HepG2 (cell line): ENCODE data around the gene MAFB.
A peak's percentile ranks its signal among the peaks of the same experiment; 100 is the strongest.

ENCODE experiments used
- EP300 ChIP-seq, 3 experiments: sonication (generic) in 1 of 3; formaldehyde crosslinking in 1 of 3; IDR thresholded peaks; 2 replicates each; pipeline versions ENCODE4 v1.5.1 to v1.6.1; 2011 to 2020; ENCODE audit warnings: low read depth in 2 of 3, low read length in 2 of 3, borderline replicate concordance in 1 of 3, improper control_type of control experiment in 1 of 3, mild to moderate bottlenecking in 1 of 3, missing genetic modification reagents in 1 of 3, moderate library complexity in 1 of 3
- KLF6 ChIP-seq: IDR thresholded peaks from 2 replicates; pipeline ENCODE4 v1.8.0; 2016; ENCODE audit warnings: missing biosample characterization, missing genetic modification reagents
- KLF9 ChIP-seq: IDR thresholded peaks from 2 replicates; pipeline ENCODE4 v1.6.1; 2016; ENCODE audit warnings: low read depth
- NCOA2 ChIP-seq: sonication (generic); formaldehyde crosslinking; IDR thresholded peaks from 2 replicates; pipeline ENCODE4 v1.8.0; 2022; ENCODE audit warnings: inconsistent platforms
- POLR2AphosphoS5 ChIP-seq: IDR thresholded peaks from 2 replicates; pipeline ENCODE4 v1.6.1; 2012; ENCODE audit warnings: low read depth, low read length
- RFXAP ChIP-seq: sonication (generic); formaldehyde crosslinking; IDR thresholded peaks from 2 replicates; pipeline ENCODE4 v1.4.0; 2020; ENCODE audit warnings: missing genetic modification reagents, borderline replicate concordance
- SMAD9 ChIP-seq: sonication (generic); formaldehyde crosslinking; IDR thresholded peaks from 2 replicates; pipeline ENCODE4 v1.5.1; 2020; ENCODE audit warnings: mild to moderate bottlenecking, missing genetic modification reagents
- SRF ChIP-seq: IDR thresholded peaks from 2 replicates; pipeline ENCODE4 v1.6.1; 2011; ENCODE audit warnings: mild to moderate bottlenecking, low read depth, low read length, moderate library complexity
- ZMYM3 ChIP-seq: sonication (generic); formaldehyde crosslinking; IDR thresholded peaks from 2 replicates; pipeline ENCODE4 v1.5.1; 2020; ENCODE audit warnings: mild to moderate bottlenecking, missing genetic modification reagents
- TF ChIP-seq, protein P1 (sequence below): sonication (generic); formaldehyde crosslinking; IDR thresholded peaks from 2 replicates; pipeline ENCODE4 v1.5.0; 2020; ENCODE audit warnings: mild to moderate bottlenecking, missing genetic modification reagents, moderate library complexity
- TF ChIP-seq, protein P2 (sequence below): sonication (generic); formaldehyde crosslinking; IDR thresholded peaks from 2 replicates; pipeline ENCODE4 v1.4.0; 2020; ENCODE audit warnings: missing genetic modification reagents

DNA sequence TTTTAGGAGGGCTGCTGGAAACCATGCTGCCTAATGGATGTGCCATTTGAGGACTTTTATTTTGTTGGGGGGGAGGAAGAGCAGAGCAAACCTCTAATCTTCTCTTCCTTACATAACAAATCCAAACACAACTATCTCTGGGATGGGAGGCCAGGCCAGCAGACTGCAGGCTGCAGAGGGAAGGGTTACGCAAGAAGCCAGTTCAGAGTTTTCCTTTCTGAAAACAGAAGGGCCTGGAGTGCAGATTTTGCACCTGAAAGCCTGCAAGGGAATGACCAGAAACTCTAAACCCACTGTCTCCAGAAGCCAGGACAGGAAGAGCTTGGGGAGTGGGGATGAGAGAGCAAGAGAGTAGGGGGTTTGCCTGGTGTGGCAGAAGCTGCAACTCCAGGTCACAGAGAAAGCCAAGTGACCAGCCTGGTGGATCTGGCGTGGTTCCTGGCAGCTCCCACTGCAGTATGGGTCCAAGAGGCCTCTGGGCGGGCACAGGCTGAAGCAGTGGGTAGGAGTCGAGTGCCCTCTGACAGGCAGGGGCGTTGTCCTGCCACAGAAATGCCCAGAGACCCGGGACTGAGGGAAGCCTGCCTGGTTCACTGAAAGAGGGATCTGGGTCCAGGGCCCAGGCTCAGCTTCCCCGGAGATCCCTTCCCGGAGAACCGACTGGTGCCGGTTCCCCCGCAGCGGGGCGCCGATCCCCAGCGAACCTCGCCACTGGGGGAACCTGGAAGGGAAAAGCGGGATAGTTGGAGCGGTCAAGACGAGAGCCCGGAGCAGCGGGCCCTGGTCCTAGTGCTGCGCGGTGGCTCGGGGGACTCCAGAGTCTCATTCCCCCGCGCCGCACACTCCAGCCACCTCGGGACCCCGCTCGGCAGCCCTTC lies 6.7 kb downstream of the MAFB start:
- TF ChIP-seq, protein P1, sequence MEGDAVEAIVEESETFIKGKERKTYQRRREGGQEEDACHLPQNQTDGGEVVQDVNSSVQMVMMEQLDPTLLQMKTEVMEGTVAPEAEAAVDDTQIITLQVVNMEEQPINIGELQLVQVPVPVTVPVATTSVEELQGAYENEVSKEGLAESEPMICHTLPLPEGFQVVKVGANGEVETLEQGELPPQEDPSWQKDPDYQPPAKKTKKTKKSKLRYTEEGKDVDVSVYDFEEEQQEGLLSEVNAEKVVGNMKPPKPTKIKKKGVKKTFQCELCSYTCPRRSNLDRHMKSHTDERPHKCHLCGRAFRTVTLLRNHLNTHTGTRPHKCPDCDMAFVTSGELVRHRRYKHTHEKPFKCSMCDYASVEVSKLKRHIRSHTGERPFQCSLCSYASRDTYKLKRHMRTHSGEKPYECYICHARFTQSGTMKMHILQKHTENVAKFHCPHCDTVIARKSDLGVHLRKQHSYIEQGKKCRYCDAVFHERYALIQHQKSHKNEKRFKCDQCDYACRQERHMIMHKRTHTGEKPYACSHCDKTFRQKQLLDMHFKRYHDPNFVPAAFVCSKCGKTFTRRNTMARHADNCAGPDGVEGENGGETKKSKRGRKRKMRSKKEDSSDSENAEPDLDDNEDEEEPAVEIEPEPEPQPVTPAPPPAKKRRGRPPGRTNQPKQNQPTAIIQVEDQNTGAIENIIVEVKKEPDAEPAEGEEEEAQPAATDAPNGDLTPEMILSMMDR (CRISPR knock-in tag) = 0 out of 2 replicates have a peak, but pooled peaks have one; percentile 17
- TF ChIP-seq SRF (0 out of 2 replicates have a peak, but pooled peaks have one; percentile 17), RFXAP (CRISPR knock-in tag) (peak; percentile 73; the same call in 1 of the 2 replicates), NCOA2 (CRISPR knock-in tag) (peak; percentile 70), POLR2AphosphoS5 (no peak), KLF9 (no peak), SMAD9 (no peak), EP300 (IDR thresholded peaks at IDR 0.05; ENCODE audit: low read depth in 2 of 2, low read length in 2 of 2) (peak in 1 of 2 experiments; percentile 74; a peak in 2 of 4 replicates), EP300 (CRISPR knock-in tag; IDR thresholded peaks at IDR 0.05; ENCODE audit: borderline replicate concordance) (no peak), ZMYM3 (CRISPR knock-in tag) (peak; percentile 94), KLF6 (CRISPR knock-in tag) (no peak)
- TF ChIP-seq, protein P2, sequence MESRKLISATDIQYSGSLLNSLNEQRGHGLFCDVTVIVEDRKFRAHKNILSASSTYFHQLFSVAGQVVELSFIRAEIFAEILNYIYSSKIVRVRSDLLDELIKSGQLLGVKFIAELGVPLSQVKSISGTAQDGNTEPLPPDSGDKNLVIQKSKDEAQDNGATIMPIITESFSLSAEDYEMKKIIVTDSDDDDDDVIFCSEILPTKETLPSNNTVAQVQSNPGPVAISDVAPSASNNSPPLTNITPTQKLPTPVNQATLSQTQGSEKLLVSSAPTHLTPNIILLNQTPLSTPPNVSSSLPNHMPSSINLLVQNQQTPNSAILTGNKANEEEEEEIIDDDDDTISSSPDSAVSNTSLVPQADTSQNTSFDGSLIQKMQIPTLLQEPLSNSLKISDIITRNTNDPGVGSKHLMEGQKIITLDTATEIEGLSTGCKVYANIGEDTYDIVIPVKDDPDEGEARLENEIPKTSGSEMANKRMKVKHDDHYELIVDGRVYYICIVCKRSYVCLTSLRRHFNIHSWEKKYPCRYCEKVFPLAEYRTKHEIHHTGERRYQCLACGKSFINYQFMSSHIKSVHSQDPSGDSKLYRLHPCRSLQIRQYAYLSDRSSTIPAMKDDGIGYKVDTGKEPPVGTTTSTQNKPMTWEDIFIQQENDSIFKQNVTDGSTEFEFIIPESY (CRISPR knock-in tag) = no peak
